Suprapubic skin (tissue), 3 donors: ENCODE results near the gene POLA2.

Experiments used
- CTCF ChIP-seq, 2 donors: fragments of 200-600 bp in 1 of 2; fragments of 450-650 bp in 1 of 2; sonication (generic) in 1 of 2; IDR thresholded peaks; one replicate each; pipeline ENCODE4 v1.5.1; 2016 to 2019; ENCODE audit warnings: antibody characterized with exemption in 2 of 2, mild to moderate bottlenecking in 1 of 2, moderate library complexity in 1 of 2
- EP300 ChIP-seq: sonication (generic); formaldehyde crosslinking; IDR thresholded peaks from one replicate; pipeline ENCODE4 v1.6.1; 2017; ENCODE audit warnings: antibody characterized with exemption
- POLR2A ChIP-seq, 2 donors: fragments of 450-650 bp; IDR thresholded peaks; one replicate each; pipeline ENCODE4 v1.6.1; 2017; ENCODE audit warnings: antibody characterized with exemption in 2 of 2, mild to moderate bottlenecking in 2 of 2, moderate library complexity in 2 of 2

GRCh38 chr11:65321828-65322485 lies 60.2 kb downstream of the POLA2 start:
- TF ChIP-seq POLR2A (IDR thresholded peaks at IDR 0.05) = no peak
- TF ChIP-seq CTCF (IDR thresholded peaks at IDR 0.05) = no peak
- no peak for TF ChIP-seq EP300
